A375 (cell line): ENCODE data around the gene PI16. TPM values are rescaled to one million over a fixed set of nuclear protein-coding genes. Genes with fewer than 3 reads are reported as not detected.

Experiments used
- total RNA-seq: library from RNA; depleted of rRNA; stranded (reverse); fragments of >200 nt; shearing (Covaris generic); gene quantifications from 2 replicates; pipeline ENCODE4 v1.2.3, GENCODE V29; 2014; rRNA removed

The PI16 gene, protein sequence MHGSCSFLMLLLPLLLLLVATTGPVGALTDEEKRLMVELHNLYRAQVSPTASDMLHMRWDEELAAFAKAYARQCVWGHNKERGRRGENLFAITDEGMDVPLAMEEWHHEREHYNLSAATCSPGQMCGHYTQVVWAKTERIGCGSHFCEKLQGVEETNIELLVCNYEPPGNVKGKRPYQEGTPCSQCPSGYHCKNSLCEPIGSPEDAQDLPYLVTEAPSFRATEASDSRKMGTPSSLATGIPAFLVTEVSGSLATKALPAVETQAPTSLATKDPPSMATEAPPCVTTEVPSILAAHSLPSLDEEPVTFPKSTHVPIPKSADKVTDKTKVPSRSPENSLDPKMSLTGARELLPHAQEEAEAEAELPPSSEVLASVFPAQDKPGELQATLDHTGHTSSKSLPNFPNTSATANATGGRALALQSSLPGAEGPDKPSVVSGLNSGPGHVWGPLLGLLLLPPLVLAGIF
- not detected in 2 replicates for total RNA-seq

DNA sequence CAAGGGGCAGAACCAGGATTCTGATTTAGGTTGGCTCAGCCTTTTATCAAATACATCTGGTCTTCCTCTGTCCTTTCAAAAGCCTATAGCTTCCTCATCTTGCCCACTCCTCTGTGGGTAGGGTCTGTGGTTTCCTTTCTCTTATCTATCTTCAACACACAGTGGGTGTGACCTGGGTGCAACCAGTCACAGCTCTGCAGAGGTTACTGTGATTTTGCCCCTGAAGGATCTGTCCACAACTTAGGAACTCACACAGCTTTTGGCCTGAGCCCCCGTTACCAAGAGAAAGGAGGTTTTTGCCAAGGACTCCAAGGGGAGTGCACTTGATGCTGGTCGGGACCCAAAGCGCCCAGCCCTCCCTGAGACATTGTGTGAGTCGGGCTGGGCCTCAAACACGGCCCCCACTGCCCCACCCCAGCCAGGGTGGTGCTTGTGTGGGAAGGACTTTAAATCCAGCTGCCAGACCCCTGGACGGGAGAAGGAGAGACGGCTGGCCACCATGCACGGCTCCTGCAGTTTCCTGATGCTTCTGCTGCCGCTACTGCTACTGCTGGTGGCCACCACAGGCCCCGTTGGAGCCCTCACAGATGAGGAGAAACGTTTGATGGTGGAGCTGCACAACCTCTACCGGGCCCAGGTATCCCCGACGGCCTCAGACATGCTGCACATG is at the start of gene PI16:
Gene PI16 (plus strand): TSS at position 477 of the 670 bp plus-strand sequence. CDS start 23 bp downstream, at position 500.

GRCh38 chr6:36985808-36986703 is 31.5 kb downstream of the PI16 start, which contains the start of gene MTCH1:
Gene MTCH1 (minus strand): TSS chr6:36986196. CDS start chr6:36986173, 23 bp downstream.

GRCh38 chr6:37005061-37005810 is 50.7 kb downstream of the PI16 start, which contains the start of gene FGD2:
Gene FGD2 (plus strand): TSS chr6:37005655. CDS start chr6:37005818, 163 bp downstream.

Other genes with a start within 250 kb of the PI16 start
- 0.05 and 0.26 TPM in 2 replicates for gene CPNE5, start 115.3 kb upstream of the PI16 start, total RNA-seq
- gene PPIL1, start 79.9 kb upstream of the PI16 start, total RNA-seq = 20.5 and 21.0 TPM in 2 replicates
- 16.7 and 17.6 TPM in 2 replicates for gene C6orf89, start 68.8 kb upstream of the PI16 start, total RNA-seq
- gene MTCH1, start 31.5 kb downstream of the PI16 start, total RNA-seq = 84.8 and 96.6 TPM in 2 replicates
- not detected in 2 replicates for gene FGD2, start 50.9 kb downstream of the PI16 start, total RNA-seq
- gene PIM1, start 215.4 kb downstream of the PI16 start, total RNA-seq = 14.0 and 18.5 TPM in 2 replicates